ENCODE measurements around the gene ZMYND10. TPM values are rescaled to one million over a fixed set of nuclear protein-coding genes. Genes with fewer than 3 reads are reported as not detected.

Gene ZMYND10
- polyA plus RNA-seq, 1 of the 3 experiments (the other 2 are of a cell fraction) = 0.95 TPM

DNA sequence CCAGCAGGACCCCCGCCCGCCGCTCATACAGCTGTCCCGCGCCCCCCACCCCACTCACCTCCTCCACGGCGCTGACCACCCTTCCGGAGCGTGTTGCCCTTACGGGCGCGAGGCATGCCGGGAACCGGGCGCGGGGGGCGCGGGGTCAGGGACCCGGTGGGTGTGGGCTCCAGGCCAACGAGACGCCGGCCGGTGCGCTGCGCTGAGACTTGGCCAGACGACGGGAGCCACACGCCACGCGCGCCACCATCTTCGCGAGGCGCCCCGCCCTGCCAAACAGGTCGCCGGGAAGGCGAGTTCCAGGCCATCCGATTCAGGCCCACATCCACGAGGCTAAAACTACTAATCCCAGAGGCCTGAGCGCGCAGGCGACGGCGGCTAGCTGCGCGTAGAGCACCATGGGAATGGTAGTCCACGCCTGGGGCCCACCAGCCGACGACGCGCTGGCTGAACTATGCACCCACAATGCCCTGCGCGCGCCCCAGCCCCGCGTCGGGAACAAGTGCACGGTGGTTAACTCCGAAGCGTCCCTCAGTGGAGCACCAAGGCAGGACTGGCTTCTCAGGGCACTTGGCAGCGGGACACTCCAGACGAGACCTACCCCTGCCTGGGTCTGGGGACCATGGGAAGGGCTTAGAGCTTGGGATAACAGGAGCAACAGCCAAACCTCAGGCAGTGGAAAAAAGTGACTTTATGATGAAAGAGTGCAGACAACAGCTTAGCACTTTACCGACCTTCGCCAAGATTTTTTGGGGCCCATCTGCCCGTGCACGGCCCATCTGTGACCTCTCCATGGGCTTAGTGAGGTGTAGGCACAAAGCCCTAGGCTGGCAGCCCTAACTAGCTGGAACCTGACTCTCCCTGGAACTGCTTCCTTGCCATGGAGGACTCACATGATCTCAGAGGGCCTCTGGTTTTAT is 53.1 kb downstream of the ZMYND10 start, which contains the start of gene IFRD2:
TSS of gene IFRD2 (minus strand) at position 271 of the 920 bp plus-strand sequence. CDS start at position 116, 155 bp downstream.
- WGBS (ENCODE audit: low lambda C conversion rate) = 2% methylated on average over 27 of the region's 67 CpGs
- H3K9ac ChIP-seq = peak within 1 kb of the TSS; percentile 90
- peak within 1 kb of the TSS; percentile 100 for H3K4me2 ChIP-seq
- no peaks in the 10 kb centered on the region for H3K9me2 ChIP-seq
- H3K27me3 ChIP-seq (ENCODE audit: insufficient read depth) = no peaks in the 10 kb centered on the region
- peak within 1 kb of the TSS; percentile 84 to 96 for H3K4me3 ChIP-seq (ENCODE audit: low read depth in 2 of 2, low read length in 1 of 2)
- H4K20me1 ChIP-seq (ENCODE audit: insufficient read depth) = no peaks in the 10 kb centered on the region
- H2AFZ ChIP-seq (ENCODE audit: low read depth) = peak within 1 kb of the TSS; percentile 76; the same call in 1 of the 2 replicates
- no peaks in the 10 kb centered on the region for H3K9me3 ChIP-seq
- H3K79me2 ChIP-seq (ENCODE audit: insufficient read depth) = peaks cover 20% of the 10 kb centered on the region
- no peaks in the 10 kb centered on the region for H3F3A ChIP-seq (replicated peaks; ENCODE audit: insufficient read depth)
- peaks cover 3 to 33% of the 10 kb centered on the region in 2 experiments for H3K36me3 ChIP-seq (replicated peaks in 1 of 2; ENCODE audit: control insufficient read depth in 1 of 2, insufficient read depth in 2 of 2, low read length in 1 of 2)
- CTCF ChIA-PET = interaction anchor here (0.9 to 2.2 kb wide), 10 partner anchors 18 to 98 kb away, joined by 3 to 7 read pairs (median 5); partner anchors contain the start of gene HYAL2
- peaks cover 3 to 16% of the 10 kb centered on the region in 2 experiments; a peak in 2 of 4 replicates for H3K4me1 ChIP-seq (ENCODE audit: control insufficient read depth in 1 of 2, insufficient read depth in 2 of 2, low read depth in 1 of 2, low read length in 1 of 2)
- POLR2A ChIA-PET = interaction anchor here (0.6 to 2.0 kb wide), 4 partner anchors 29 to 1210 kb away, joined by 3 to 6 read pairs (median 3); no protein-coding TSS in a partner anchor
- peak; percentile 95 for DNase-seq
- H3K27ac ChIP-seq (ENCODE audit: low read depth in 2 of 2, low read length in 1 of 2) = peak within 1 kb of the TSS; percentile 69
- TF ChIP-seq EZH2phosphoT487 (IDR thresholded peaks at IDR 0.05; ENCODE audit: borderline replicate concordance, low read depth) = no peak
- TF ChIP-seq RAD21 (IDR thresholded peaks at IDR 0.05; ENCODE audit: low read length) = no peak
- TF ChIP-seq YY1 (IDR thresholded peaks at IDR 0.05; ENCODE audit: low read depth) = peak; percentile 91
- TF ChIP-seq TEAD4 (IDR thresholded peaks at IDR 0.05; ENCODE audit: borderline replicate concordance, insufficient read depth) = no peak
- TF ChIP-seq, protein P1, sequence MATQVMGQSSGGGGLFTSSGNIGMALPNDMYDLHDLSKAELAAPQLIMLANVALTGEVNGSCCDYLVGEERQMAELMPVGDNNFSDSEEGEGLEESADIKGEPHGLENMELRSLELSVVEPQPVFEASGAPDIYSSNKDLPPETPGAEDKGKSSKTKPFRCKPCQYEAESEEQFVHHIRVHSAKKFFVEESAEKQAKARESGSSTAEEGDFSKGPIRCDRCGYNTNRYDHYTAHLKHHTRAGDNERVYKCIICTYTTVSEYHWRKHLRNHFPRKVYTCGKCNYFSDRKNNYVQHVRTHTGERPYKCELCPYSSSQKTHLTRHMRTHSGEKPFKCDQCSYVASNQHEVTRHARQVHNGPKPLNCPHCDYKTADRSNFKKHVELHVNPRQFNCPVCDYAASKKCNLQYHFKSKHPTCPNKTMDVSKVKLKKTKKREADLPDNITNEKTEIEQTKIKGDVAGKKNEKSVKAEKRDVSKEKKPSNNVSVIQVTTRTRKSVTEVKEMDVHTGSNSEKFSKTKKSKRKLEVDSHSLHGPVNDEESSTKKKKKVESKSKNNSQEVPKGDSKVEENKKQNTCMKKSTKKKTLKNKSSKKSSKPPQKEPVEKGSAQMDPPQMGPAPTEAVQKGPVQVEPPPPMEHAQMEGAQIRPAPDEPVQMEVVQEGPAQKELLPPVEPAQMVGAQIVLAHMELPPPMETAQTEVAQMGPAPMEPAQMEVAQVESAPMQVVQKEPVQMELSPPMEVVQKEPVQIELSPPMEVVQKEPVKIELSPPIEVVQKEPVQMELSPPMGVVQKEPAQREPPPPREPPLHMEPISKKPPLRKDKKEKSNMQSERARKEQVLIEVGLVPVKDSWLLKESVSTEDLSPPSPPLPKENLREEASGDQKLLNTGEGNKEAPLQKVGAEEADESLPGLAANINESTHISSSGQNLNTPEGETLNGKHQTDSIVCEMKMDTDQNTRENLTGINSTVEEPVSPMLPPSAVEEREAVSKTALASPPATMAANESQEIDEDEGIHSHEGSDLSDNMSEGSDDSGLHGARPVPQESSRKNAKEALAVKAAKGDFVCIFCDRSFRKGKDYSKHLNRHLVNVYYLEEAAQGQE (IDR thresholded peaks at IDR 0.05; ENCODE audit: low read depth, low read length) = no peak
- peak; percentile 16; the same call in 1 of the 2 replicates for TF ChIP-seq TCF12 (IDR thresholded peaks at IDR 0.05)
- TF ChIP-seq RXRA (IDR thresholded peaks at IDR 0.05; ENCODE audit: borderline replicate concordance, low read depth) = no peak
- TF ChIP-seq, protein P2, sequence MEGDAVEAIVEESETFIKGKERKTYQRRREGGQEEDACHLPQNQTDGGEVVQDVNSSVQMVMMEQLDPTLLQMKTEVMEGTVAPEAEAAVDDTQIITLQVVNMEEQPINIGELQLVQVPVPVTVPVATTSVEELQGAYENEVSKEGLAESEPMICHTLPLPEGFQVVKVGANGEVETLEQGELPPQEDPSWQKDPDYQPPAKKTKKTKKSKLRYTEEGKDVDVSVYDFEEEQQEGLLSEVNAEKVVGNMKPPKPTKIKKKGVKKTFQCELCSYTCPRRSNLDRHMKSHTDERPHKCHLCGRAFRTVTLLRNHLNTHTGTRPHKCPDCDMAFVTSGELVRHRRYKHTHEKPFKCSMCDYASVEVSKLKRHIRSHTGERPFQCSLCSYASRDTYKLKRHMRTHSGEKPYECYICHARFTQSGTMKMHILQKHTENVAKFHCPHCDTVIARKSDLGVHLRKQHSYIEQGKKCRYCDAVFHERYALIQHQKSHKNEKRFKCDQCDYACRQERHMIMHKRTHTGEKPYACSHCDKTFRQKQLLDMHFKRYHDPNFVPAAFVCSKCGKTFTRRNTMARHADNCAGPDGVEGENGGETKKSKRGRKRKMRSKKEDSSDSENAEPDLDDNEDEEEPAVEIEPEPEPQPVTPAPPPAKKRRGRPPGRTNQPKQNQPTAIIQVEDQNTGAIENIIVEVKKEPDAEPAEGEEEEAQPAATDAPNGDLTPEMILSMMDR (IDR thresholded peaks at IDR 0.05) = no peak
- TF ChIP-seq, protein P3, sequence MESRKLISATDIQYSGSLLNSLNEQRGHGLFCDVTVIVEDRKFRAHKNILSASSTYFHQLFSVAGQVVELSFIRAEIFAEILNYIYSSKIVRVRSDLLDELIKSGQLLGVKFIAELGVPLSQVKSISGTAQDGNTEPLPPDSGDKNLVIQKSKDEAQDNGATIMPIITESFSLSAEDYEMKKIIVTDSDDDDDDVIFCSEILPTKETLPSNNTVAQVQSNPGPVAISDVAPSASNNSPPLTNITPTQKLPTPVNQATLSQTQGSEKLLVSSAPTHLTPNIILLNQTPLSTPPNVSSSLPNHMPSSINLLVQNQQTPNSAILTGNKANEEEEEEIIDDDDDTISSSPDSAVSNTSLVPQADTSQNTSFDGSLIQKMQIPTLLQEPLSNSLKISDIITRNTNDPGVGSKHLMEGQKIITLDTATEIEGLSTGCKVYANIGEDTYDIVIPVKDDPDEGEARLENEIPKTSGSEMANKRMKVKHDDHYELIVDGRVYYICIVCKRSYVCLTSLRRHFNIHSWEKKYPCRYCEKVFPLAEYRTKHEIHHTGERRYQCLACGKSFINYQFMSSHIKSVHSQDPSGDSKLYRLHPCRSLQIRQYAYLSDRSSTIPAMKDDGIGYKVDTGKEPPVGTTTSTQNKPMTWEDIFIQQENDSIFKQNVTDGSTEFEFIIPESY (IDR thresholded peaks at IDR 0.05; ENCODE audit: borderline replicate concordance, low read depth) = peak; percentile 90
- TF ChIP-seq, protein P4, sequence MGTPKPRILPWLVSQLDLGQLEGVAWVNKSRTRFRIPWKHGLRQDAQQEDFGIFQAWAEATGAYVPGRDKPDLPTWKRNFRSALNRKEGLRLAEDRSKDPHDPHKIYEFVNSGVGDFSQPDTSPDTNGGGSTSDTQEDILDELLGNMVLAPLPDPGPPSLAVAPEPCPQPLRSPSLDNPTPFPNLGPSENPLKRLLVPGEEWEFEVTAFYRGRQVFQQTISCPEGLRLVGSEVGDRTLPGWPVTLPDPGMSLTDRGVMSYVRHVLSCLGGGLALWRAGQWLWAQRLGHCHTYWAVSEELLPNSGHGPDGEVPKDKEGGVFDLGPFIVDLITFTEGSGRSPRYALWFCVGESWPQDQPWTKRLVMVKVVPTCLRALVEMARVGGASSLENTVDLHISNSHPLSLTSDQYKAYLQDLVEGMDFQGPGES (IDR thresholded peaks at IDR 0.05; ENCODE audit: low read depth, low read length) = no peak
- TF ChIP-seq, protein P5, sequence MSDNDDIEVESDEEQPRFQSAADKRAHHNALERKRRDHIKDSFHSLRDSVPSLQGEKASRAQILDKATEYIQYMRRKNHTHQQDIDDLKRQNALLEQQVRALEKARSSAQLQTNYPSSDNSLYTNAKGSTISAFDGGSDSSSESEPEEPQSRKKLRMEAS (IDR thresholded peaks at IDR 0.05; ENCODE audit: low read depth) = peak; percentile 91
- no peak for TF ChIP-seq MEF2A (IDR thresholded peaks at IDR 0.05; ENCODE audit: borderline replicate concordance, low read depth)
- TF ChIP-seq FOSL2 (IDR thresholded peaks at IDR 0.05; ENCODE audit: borderline replicate concordance, low read depth) = no peak
- TF ChIP-seq FOXM1 (IDR thresholded peaks at IDR 0.05; ENCODE audit: low read depth) = no peak
- TF ChIP-seq SIN3A (IDR thresholded peaks at IDR 0.05; ENCODE audit: borderline replicate concordance, low read depth, low read length) = peak; percentile 85; the same call in 1 of the 2 replicates
- peak; percentile 63; the same call in 1 of the 2 replicates for TF ChIP-seq TAF1 (IDR thresholded peaks at IDR 0.05; ENCODE audit: borderline replicate concordance, low read depth, low read length)
- TF ChIP-seq, protein P6, sequence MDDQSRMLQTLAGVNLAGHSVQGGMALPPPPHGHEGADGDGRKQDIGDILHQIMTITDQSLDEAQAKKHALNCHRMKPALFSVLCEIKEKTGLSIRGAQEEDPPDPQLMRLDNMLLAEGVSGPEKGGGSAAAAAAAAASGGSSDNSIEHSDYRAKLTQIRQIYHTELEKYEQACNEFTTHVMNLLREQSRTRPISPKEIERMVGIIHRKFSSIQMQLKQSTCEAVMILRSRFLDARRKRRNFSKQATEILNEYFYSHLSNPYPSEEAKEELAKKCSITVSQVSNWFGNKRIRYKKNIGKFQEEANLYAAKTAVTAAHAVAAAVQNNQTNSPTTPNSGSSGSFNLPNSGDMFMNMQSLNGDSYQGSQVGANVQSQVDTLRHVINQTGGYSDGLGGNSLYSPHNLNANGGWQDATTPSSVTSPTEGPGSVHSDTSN (IDR thresholded peaks at IDR 0.05) = 0 out of 2 replicates have a peak, but pooled peaks have one; percentile 13
- TF ChIP-seq RCOR1 (IDR thresholded peaks at IDR 0.05; ENCODE audit: low read length) = peak; percentile 30
- peak; percentile 49; the same call in 1 of the 2 replicates for TF ChIP-seq GABPA (IDR thresholded peaks at IDR 0.05; ENCODE audit: low read depth)
- no peak for TF ChIP-seq GATA2 (CRISPR knock-in tag; IDR thresholded peaks at IDR 0.05)
- peak; percentile 57 for TF ChIP-seq ELF1 (IDR thresholded peaks at IDR 0.05)

All from SK-N-SH (cell line).